ENCODE data around the gene SPRYD3.
A peak's percentile ranks its signal among the peaks of the same experiment; 100 is the strongest.
"Not testable (repeated sequence)": the region's sequence is repeated elsewhere in the genome, so short reads cannot be mapped to it uniquely, and the experiment has no call there.

Gene SPRYD3

GRCh38 chr12:53045696-53046045 lies 33.5 kb downstream of the SPRYD3 start:
- Mint-ChIP-seq H3K9me3 (ENCODE audit: low read depth) (no peaks in the 10 kb centered on the region), H3K36me3 (no peaks in the 10 kb centered on the region), H3K27ac (no peak overlapping the region), H3K4me1 (ENCODE audit: low read depth) (peaks cover 17% of the 10 kb centered on the region), H3K27me3 (no peaks in the 10 kb centered on the region), H3K4me3 (peak overlapping the region; percentile 92)

GRCh38 chr12:53044896-53045695 lies 34.1 kb downstream of the SPRYD3 start:
- peak overlapping the region; percentile 92 for H3K4me3 Mint-ChIP-seq
- H3K4me1 Mint-ChIP-seq (ENCODE audit: low read depth): peaks cover 17% of the 10 kb centered on the region
- H3K27ac Mint-ChIP-seq: no peak overlapping the region
- no peaks in the 10 kb centered on the region for H3K36me3 Mint-ChIP-seq
- no peaks in the 10 kb centered on the region for H3K27me3 Mint-ChIP-seq
- H3K9me3 Mint-ChIP-seq (ENCODE audit: low read depth): no peaks in the 10 kb centered on the region

GRCh38 chr12:53044052-53044581 lies 35.1 kb downstream of the SPRYD3 start:
- no peaks in the 10 kb centered on the region for H3K36me3 Mint-ChIP-seq
- H3K27ac Mint-ChIP-seq: no peak overlapping the region
- no peaks in the 10 kb centered on the region for H3K27me3 Mint-ChIP-seq
- H3K4me3 Mint-ChIP-seq: no peak overlapping the region
- peaks cover 15% of the 10 kb centered on the region for H3K4me1 Mint-ChIP-seq (ENCODE audit: low read depth)
- H3K9me3 Mint-ChIP-seq (ENCODE audit: low read depth): no peaks in the 10 kb centered on the region

- no peaks in the 10 kb centered on the region for H3K9me3 Mint-ChIP-seq (ENCODE audit: low read depth)
- H3K27me3 Mint-ChIP-seq: no peaks in the 10 kb centered on the region
- peaks cover 22% of the 10 kb centered on the region for H3K4me1 Mint-ChIP-seq (ENCODE audit: low read depth)
- H3K4me3 Mint-ChIP-seq: no peak overlapping the region
- H3K27ac Mint-ChIP-seq: peak overlapping the region; percentile 46
- peaks cover 5% of the 10 kb centered on the region for H3K36me3 Mint-ChIP-seq
Measured at GRCh38 chr12:53042607-53043454, 36.4 kb downstream of the SPRYD3 start.

GRCh38 chr12:53039851-53040250 lies 39.3 kb downstream of the SPRYD3 start:
- H3K27me3 Mint-ChIP-seq: no peaks in the 10 kb centered on the region
- H3K4me1 Mint-ChIP-seq (ENCODE audit: low read depth): peaks cover 19% of the 10 kb centered on the region
- H3K4me3 Mint-ChIP-seq: no peak overlapping the region
- no peaks in the 10 kb centered on the region for H3K9me3 Mint-ChIP-seq (ENCODE audit: low read depth)
- H3K27ac Mint-ChIP-seq: no peak overlapping the region
- peaks cover 7% of the 10 kb centered on the region for H3K36me3 Mint-ChIP-seq

- Mint-ChIP-seq H3K27ac (peak overlapping the region; percentile 73), H3K4me1 (ENCODE audit: low read depth) (peaks cover 23% of the 10 kb centered on the region), H3K4me3 (no peak overlapping the region), H3K36me3 (peaks cover 13% of the 10 kb centered on the region), H3K27me3 (no peaks in the 10 kb centered on the region), H3K9me3 (ENCODE audit: low read depth) (no peaks in the 10 kb centered on the region)
Measured at GRCh38 chr12:53036802-53037201, 42.4 kb downstream of the SPRYD3 start.

- Mint-ChIP-seq H3K36me3 (peaks cover 15% of the 10 kb centered on the region), H3K27ac (peak overlapping the region; percentile 36), H3K4me1 (ENCODE audit: low read depth) (peaks cover 25% of the 10 kb centered on the region), H3K9me3 (ENCODE audit: low read depth) (no peaks in the 10 kb centered on the region), H3K27me3 (no peaks in the 10 kb centered on the region), H3K4me3 (no peak overlapping the region)
Measured at GRCh38 chr12:53034459-53034858, 44.7 kb downstream of the SPRYD3 start.

GRCh38 chr12:53033832-53034231 lies 45.4 kb downstream of the SPRYD3 start:
- Mint-ChIP-seq H3K36me3 (peaks cover 14% of the 10 kb centered on the region), H3K4me1 (ENCODE audit: low read depth) (peaks cover 19% of the 10 kb centered on the region)
- not testable (repeated sequence) for H3K27ac Mint-ChIP-seq; H3K9me3 Mint-ChIP-seq (ENCODE audit: low read depth); H3K27me3 Mint-ChIP-seq; H3K4me3 Mint-ChIP-seq

GRCh38 chr12:53031616-53032015 lies 47.6 kb downstream of the SPRYD3 start:
- Mint-ChIP-seq H3K27ac (no peak overlapping the region), H3K4me1 (ENCODE audit: low read depth) (peaks cover 8% of the 10 kb centered on the region), H3K4me3 (no peak overlapping the region), H3K27me3 (no peaks in the 10 kb centered on the region), H3K9me3 (ENCODE audit: low read depth) (no peaks in the 10 kb centered on the region), H3K36me3 (peaks cover 13% of the 10 kb centered on the region)

- H3K27me3 Mint-ChIP-seq; H3K4me1 Mint-ChIP-seq (ENCODE audit: low read depth); H3K9me3 Mint-ChIP-seq (ENCODE audit: low read depth); H3K27ac Mint-ChIP-seq; H3K4me3 Mint-ChIP-seq: not testable (repeated sequence)
- peaks cover 10% of the 10 kb centered on the region for H3K36me3 Mint-ChIP-seq
Measured at GRCh38 chr12:53027014-53027413, 52.2 kb downstream of the SPRYD3 start.

- Mint-ChIP-seq H3K27ac (peak overlapping the region; percentile 28), H3K4me3 (no peak overlapping the region), H3K27me3 (no peaks in the 10 kb centered on the region), H3K36me3 (peaks cover 8% of the 10 kb centered on the region), H3K4me1 (ENCODE audit: low read depth) (peaks cover 6% of the 10 kb centered on the region), H3K9me3 (ENCODE audit: low read depth) (no peaks in the 10 kb centered on the region)
Measured at GRCh38 chr12:53025250-53025649, 53.9 kb downstream of the SPRYD3 start.

GRCh38 chr12:53014709-53015108 lies 64.5 kb downstream of the SPRYD3 start:
- H3K27me3 Mint-ChIP-seq: no peaks in the 10 kb centered on the region
- H3K9me3 Mint-ChIP-seq (ENCODE audit: low read depth): no peaks in the 10 kb centered on the region
- H3K36me3 Mint-ChIP-seq: peaks cover 9% of the 10 kb centered on the region
- H3K4me3 Mint-ChIP-seq: no peak overlapping the region
- peaks cover 54% of the 10 kb centered on the region for H3K4me1 Mint-ChIP-seq (ENCODE audit: low read depth)
- peak overlapping the region; percentile 86 for H3K27ac Mint-ChIP-seq

Data from activated naive CD8-positive, alpha-beta T cell (primary cell).